HepG2 (cell line): Measurements from ENCODE around the gene FGA. TPM values are rescaled to one million over a fixed set of nuclear protein-coding genes. Genes with fewer than 3 reads are reported as not detected.
A peak's percentile ranks its signal among the peaks of the same experiment; 100 is the strongest.

Source experiments
- ATAC-seq: fragments of 200-7000 bp; cut with Tn5 transposase; 3 replicates; pipeline ENCODE4 v1.9.1; 2020; ENCODE audit warnings: mild to moderate bottlenecking, moderate library complexity
- BruUV-seq: library from RNA; stranded (reverse); fragments of 400-500 nt; replicated peaks from 2 replicates; lab custom pipeline; 2021; lab: Mats Ljungman, UMichigan
- CTCF ChIA-PET: fragments of 300-600 bp; formaldehyde crosslinking; extraction: SDS; loops from one replicate; lab custom pipeline; 2021; ENCODE audit warnings: low total read pairs, inconsistent platforms, low intra/inter-chr PET ratio; lab: Yijun Ruan, JAX
- POLR2A ChIA-PET: fragments of 350-600 bp; sonication (Branson Sonifier 250); formaldehyde crosslinking; loops from one replicate; lab custom pipeline; 2020; ENCODE audit warnings: antibody characterized with exemption, inconsistent platforms; lab: Yijun Ruan, JAX
- DNase-seq: peaks from one replicate; pipeline ENCODE4 v3.0.0-alpha.2; 2015; ENCODE audit warnings: low spot score
- FAIRE-seq: peaks from 3 replicates; lab custom pipeline; 2011; peaks lifted over from hg19 to GRCh38; lab: Jason Lieb, UNC
- H2AFZ ChIP-seq: one replicate; pipeline ENCODE4 v1.6.1; 2011; ENCODE audit warnings: low read length, inconsistent platforms
- H3K27ac ChIP-seq: fragments of 300-600 bp; 3 replicates; pipeline ENCODE4 v1.8.0; 2011; ENCODE audit warnings: mixed run types, mild to moderate bottlenecking, mixed read lengths, low read length, inconsistent platforms; ENCODE audit not compliant: insufficient read depth; ENCODE audit errors: extremely low read length
- H3K27me3 ChIP-seq, 2 experiments: fragments of 200-600 bp in 1 of 2; 2 replicates in 1 of 2; 3 replicates in 1 of 2; pipeline versions ENCODE4 v1.6.0 to v1.8.0; 2011; ENCODE audit warnings: low read length in 2 of 2, mild to moderate bottlenecking in 2 of 2, moderate library complexity in 2 of 2, inconsistent platforms in 1 of 2; ENCODE audit not compliant: insufficient read depth in 2 of 2, control insufficient read depth in 1 of 2
- H3K36me3 ChIP-seq, 2 experiments: fragments of 200-600 bp in 1 of 2; replicated peaks in 1 of 2; 2 replicates in 1 of 2; 3 replicates in 1 of 2; pipeline versions ENCODE4 v1.5.1 to v1.8.0; 2011; ENCODE audit warnings: low read length in 2 of 2, inconsistent platforms in 1 of 2; ENCODE audit not compliant: insufficient read depth in 2 of 2, control insufficient read depth in 1 of 2
- H3K4me1 ChIP-seq: 2 replicates; pipeline ENCODE4 v1.5.1; 2012; ENCODE audit warnings: low read length, inconsistent platforms; ENCODE audit not compliant: insufficient read depth
- H3K4me2 ChIP-seq: 2 replicates; pipeline ENCODE4 v1.6.0; 2011; ENCODE audit warnings: low read depth, low read length, inconsistent platforms
- H3K4me3 ChIP-seq, 3 experiments: fragments of 200-600 bp in 1 of 3; sonication (generic), shearing (Covaris generic) in 1 of 3; replicated peaks in 1 of 3; 2 replicates each; pipeline ENCODE4 v1.5.1; 2011 to 2016; ENCODE audit warnings: low read length in 3 of 3, inconsistent platforms in 2 of 3, low read depth in 2 of 3, mild to moderate bottlenecking in 2 of 3, control low read depth in 1 of 3, mixed read lengths in 1 of 3; ENCODE audit not compliant: insufficient read depth in 1 of 3
- H3K79me2 ChIP-seq: one replicate; pipeline ENCODE4 v1.6.1; 2011; ENCODE audit warnings: low read length, inconsistent platforms; ENCODE audit not compliant: insufficient read depth
- H3K9ac ChIP-seq: 2 replicates; pipeline ENCODE4 v1.6.0; 2011; ENCODE audit warnings: mild to moderate bottlenecking, low read depth, low read length, inconsistent platforms; ENCODE audit not compliant: insufficient read depth
- H3K9me3 ChIP-seq: 2 replicates; pipeline ENCODE4 v1.5.1; 2012; ENCODE audit warnings: mild to moderate bottlenecking, low read length
- H4K20me1 ChIP-seq: 2 replicates; pipeline ENCODE4 v1.6.0; 2011; ENCODE audit warnings: inconsistent platforms, mild to moderate bottlenecking, low read length, moderate library complexity; ENCODE audit not compliant: insufficient read depth
- ELF1 ChIP-seq: sonication (generic); formaldehyde crosslinking; IDR thresholded peaks from 2 replicates; pipeline ENCODE4 v1.4.0; 2020; ENCODE audit warnings: missing genetic modification reagents
- GABPB1 ChIP-seq: IDR thresholded peaks from 2 replicates; pipeline ENCODE4 v1.6.1; 2016; ENCODE audit warnings: mild to moderate bottlenecking, missing genetic modification reagents, moderate library complexity, missing compliant biosample characterization
- KDM2A ChIP-seq: sonication (generic); formaldehyde crosslinking; IDR thresholded peaks from 2 replicates; pipeline ENCODE4 v1.4.0; 2020; ENCODE audit warnings: low read depth, missing genetic modification reagents, borderline replicate concordance
- KDM4B ChIP-seq: sonication (generic); formaldehyde crosslinking; IDR thresholded peaks from 2 replicates; pipeline ENCODE4 v1.4.0; 2020; ENCODE audit warnings: missing genetic modification reagents
- MIER3 ChIP-seq: IDR thresholded peaks from 2 replicates; pipeline ENCODE4 v1.6.1; 2016; ENCODE audit warnings: missing compliant biosample characterization, borderline replicate concordance
- MLLT10 ChIP-seq: sonication (generic); formaldehyde crosslinking; IDR thresholded peaks from 2 replicates; pipeline ENCODE4 v1.4.0; 2020; ENCODE audit warnings: missing genetic modification reagents
- NAIF1 ChIP-seq: sonication (generic); formaldehyde crosslinking; IDR thresholded peaks from 2 replicates; pipeline ENCODE4 v1.5.0; 2020; ENCODE audit warnings: mild to moderate bottlenecking, missing genetic modification reagents, borderline replicate concordance
- NR2F6 ChIP-seq, 2 experiments: IDR thresholded peaks; 2 replicates each; pipeline ENCODE4 v1.6.1; 2016; ENCODE audit warnings: antibody characterized with exemption in 1 of 2, mild to moderate bottlenecking in 1 of 2
- PAF1 ChIP-seq: IDR thresholded peaks from 2 replicates; pipeline ENCODE4 v1.6.1; 2016; ENCODE audit warnings: missing genetic modification reagents, missing compliant biosample characterization
- POLR2AphosphoS5 ChIP-seq: IDR thresholded peaks from 2 replicates; pipeline ENCODE4 v1.6.1; 2012; ENCODE audit warnings: low read depth, low read length
- RORA ChIP-seq: sonication (generic); formaldehyde crosslinking; IDR thresholded peaks from 2 replicates; pipeline ENCODE4 v1.5.0; 2020; ENCODE audit warnings: mild to moderate bottlenecking, missing genetic modification reagents, moderate library complexity
- SP1 ChIP-seq, 2 experiments: fragments of 450-650 bp in 1 of 2; sonication (generic) in 1 of 2; formaldehyde crosslinking in 1 of 2; IDR thresholded peaks; 2 replicates each; pipeline versions ENCODE4 v1.4.0 to v1.6.1; 2016 to 2020; ENCODE audit warnings: missing genetic modification reagents in 1 of 2
- ZMAT3 ChIP-seq: sonication (generic); formaldehyde crosslinking; conservative IDR thresholded peaks from 2 replicates; pipeline ENCODE4 v1.7.0; 2021; ENCODE audit warnings: missing genetic modification reagents
- ZNF589 ChIP-seq: sonication (generic); formaldehyde crosslinking; conservative IDR thresholded peaks from 2 replicates; pipeline ENCODE4 v1.8.0; 2022; ENCODE audit warnings: mild to moderate bottlenecking, moderate library complexity, missing genetic modification reagents
- ZNF747 ChIP-seq: sonication (generic); formaldehyde crosslinking; IDR thresholded peaks from 2 replicates; pipeline ENCODE4 v1.8.1; 2023; ENCODE audit warnings: missing genetic modification reagents, mild to moderate bottlenecking, borderline replicate concordance
- ZNF777 ChIP-seq: sonication (generic); formaldehyde crosslinking; IDR thresholded peaks from 2 replicates; pipeline ENCODE4 v1.4.0; 2020; ENCODE audit warnings: missing genetic modification reagents
- ZSCAN30 ChIP-seq: sonication (generic); formaldehyde crosslinking; IDR thresholded peaks from 2 replicates; pipeline ENCODE4 v1.5.0; 2020; ENCODE audit warnings: mild to moderate bottlenecking, missing genetic modification reagents
- WGBS: methylation state at CpG from one replicate; pipeline ENCODE4 v1.1.6; 2017; ENCODE audit warnings: low lambda C conversion rate; 5-methylcytosine and 5-hydroxymethylcytosine counted together
- in situ Hi-C: cut with HindIII; loops from 2 replicates; pipeline ENCODE4 v1.10.0; 2017; ENCODE audit warnings: low pct_unique_long_range_greater_than_20kb; ENCODE audit not compliant: extremely low pct_ligation_motif_present
- intact Hi-C: fragments of 100-400 bp; cut with micrococcal nuclease; formaldehyde crosslinking; loops from one replicate; pipeline ENCODE4 v1.10.0; 2022; ENCODE audit not compliant: unreplicated experiment
- polyA plus RNA-seq, 8 experiments: library from polyadenylated mRNA; depleted of rRNA in 3 of 8; stranded (reverse) in 7 of 8; unstranded in 1 of 8; fragments of >200 nt; fragmentation: Illumina TruSeq in 4 of 8; extraction: Trizol in 4 of 8; gene quantifications; 2 replicates each; pipeline versions ENCODE4 v1.2.1 to v1.2.3, GENCODE V29; 2011 to 2016; ENCODE audit warnings: low read depth in 4 of 8, missing spikeins in 1 of 8, mixed read lengths in 1 of 8; ENCODE audit not compliant: insufficient read depth in 1 of 8
- total RNA-seq, 5 experiments: library from RNA; depleted of rRNA; stranded (reverse); fragments of >200 nt; fragmentation: Illumina TruSeq; extraction: Trizol; gene quantifications; 2 replicates each; pipeline ENCODE4 v1.2.3, GENCODE V29; 2016; ENCODE audit warnings: low read depth in 1 of 5
- TF ChIP-seq, protein P1 (sequence below): sonication (generic); formaldehyde crosslinking; IDR thresholded peaks from 2 replicates; pipeline ENCODE4 v1.5.1; 2020; ENCODE audit warnings: missing genetic modification reagents, mild to moderate bottlenecking, borderline replicate concordance
- TF ChIP-seq, protein P2 (sequence below): sonication (generic); formaldehyde crosslinking; IDR thresholded peaks from 2 replicates; pipeline ENCODE4 v1.5.0; 2020; ENCODE audit warnings: missing genetic modification reagents
- TF ChIP-seq, protein P3 (sequence below): sonication (generic); formaldehyde crosslinking; IDR thresholded peaks from 2 replicates; pipeline ENCODE4 v1.5.0; 2020; ENCODE audit warnings: mild to moderate bottlenecking, missing genetic modification reagents

The FGA gene
- total and polyA plus RNA-seq, 2 of the 13 experiments (the other 11 are each of a cell fraction or from before 2014, with no cell fraction given), result 640 to 1,523 TPM

DNA sequence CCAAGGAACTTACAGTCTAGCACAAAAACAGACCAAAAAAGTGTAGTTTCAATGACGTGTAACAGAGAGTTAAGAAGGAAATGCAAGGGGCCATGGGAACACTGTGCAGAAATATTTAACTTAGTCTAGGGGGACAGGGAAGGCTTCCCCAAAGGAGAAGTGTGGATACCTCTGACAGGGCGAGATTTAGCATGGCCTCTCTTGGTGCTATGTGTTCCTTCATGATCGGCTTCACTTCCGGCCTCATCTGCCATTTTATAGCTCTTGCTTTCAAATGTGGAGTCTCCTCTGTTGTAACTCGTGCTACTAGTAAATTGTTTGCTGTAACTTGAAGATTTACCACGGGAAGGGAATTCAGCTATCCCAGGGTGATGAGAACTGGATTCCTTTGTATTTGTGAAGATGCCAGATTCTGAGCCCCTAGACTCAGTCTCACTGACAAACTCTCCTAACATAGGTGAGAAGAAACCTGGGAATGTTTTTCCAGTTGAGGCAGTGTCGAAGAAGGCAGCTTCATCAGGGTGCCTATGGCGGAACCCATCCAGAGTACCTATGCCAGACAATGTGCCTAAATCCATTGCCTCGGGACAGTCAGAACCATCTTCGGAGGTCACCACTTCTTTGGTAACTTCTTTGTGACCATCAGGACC lies 5.0 kb downstream of the FGA start:
- in situ Hi-C loops, result no loop called here
- Histone ChIP-seq H3K27me3 (no peaks in the 10 kb centered on the region), H4K20me1 (no peaks in the 10 kb centered on the region), H3K4me1 (peaks cover 64% of the 10 kb centered on the region), H3K9ac (no peak overlapping the region), H3K4me2 (peak overlapping the region; percentile 90), H3K9me3 (no peaks in the 10 kb centered on the region), H3K79me2 (peaks cover 25% of the 10 kb centered on the region), H3K27ac (peak overlapping the region; percentile 33), H3K4me3 (no peak overlapping the region; a peak in 1 of 6 replicates), H2AFZ (no peak overlapping the region), H3K36me3 (peaks cover 3 to 26% of the 10 kb centered on the region in 2 experiments)
- no TSS peak for BruUV-seq
- POLR2A ChIA-PET, result interaction anchor here (1.4 to 16.0 kb wide), 10 partner anchors 8 to 33 kb away, joined by 4 to 468 read pairs (median 14); partner anchors contain the start of gene FGG
- CTCF ChIA-PET, result no interaction called here
- FAIRE-seq, result no peak
- ATAC-seq, result no peak
- WGBS, result 95% methylated on average over 10 of the region's 10 CpGs
- intact Hi-C loops, result no loop called here
- no peak for DNase-seq
- TF ChIP-seq RORA (CRISPR knock-in tag), result no peak
- TF ChIP-seq, protein P1, sequence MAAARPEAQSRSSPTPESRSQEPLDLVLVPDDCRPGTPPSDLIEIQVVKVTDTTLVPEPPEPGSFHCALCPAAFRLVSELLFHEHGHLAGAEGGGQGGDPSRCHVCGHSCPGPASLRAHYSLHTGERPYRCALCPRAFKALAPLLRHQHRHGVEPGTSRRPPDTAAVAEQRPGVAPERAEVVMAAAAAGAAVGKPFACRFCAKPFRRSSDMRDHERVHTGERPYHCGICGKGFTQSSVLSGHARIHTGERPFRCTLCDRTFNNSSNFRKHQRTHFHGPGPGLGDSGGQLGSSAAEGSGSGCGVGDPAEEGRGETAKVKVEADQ (CRISPR knock-in tag), result no peak
- no peak for TF ChIP-seq NR2F6 (IDR thresholded peaks at IDR 0.05)
- no peak for TF ChIP-seq NR2F6 (CRISPR knock-in tag; IDR thresholded peaks at IDR 0.05)
- TF ChIP-seq GABPB1 (CRISPR knock-in tag), result no peak
- TF ChIP-seq PAF1 (CRISPR knock-in tag), result peak; percentile 66; the same call in 1 of the 2 replicates
- no peak for TF ChIP-seq ZNF777
- TF ChIP-seq, protein P2, sequence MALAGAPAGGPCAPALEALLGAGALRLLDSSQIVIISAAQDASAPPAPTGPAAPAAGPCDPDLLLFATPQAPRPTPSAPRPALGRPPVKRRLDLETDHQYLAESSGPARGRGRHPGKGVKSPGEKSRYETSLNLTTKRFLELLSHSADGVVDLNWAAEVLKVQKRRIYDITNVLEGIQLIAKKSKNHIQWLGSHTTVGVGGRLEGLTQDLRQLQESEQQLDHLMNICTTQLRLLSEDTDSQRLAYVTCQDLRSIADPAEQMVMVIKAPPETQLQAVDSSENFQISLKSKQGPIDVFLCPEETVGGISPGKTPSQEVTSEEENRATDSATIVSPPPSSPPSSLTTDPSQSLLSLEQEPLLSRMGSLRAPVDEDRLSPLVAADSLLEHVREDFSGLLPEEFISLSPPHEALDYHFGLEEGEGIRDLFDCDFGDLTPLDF (CRISPR knock-in tag), result no peak
- TF ChIP-seq ZNF589 (CRISPR knock-in tag), result peak; percentile 55; the same call in 1 of the 2 replicates
- TF ChIP-seq ZSCAN30 (CRISPR knock-in tag), result no peak
- no peak for TF ChIP-seq ELF1 (CRISPR knock-in tag)
- TF ChIP-seq MIER3 (CRISPR knock-in tag), result no peak
- TF ChIP-seq KDM2A, result no peak
- TF ChIP-seq ZMAT3, result no peak
- TF ChIP-seq NAIF1, result no peak
- no peak for TF ChIP-seq ZNF747
- no peak for TF ChIP-seq MLLT10 (CRISPR knock-in tag)
- TF ChIP-seq POLR2AphosphoS5, result 0 out of 2 replicates have a peak, but pooled peaks have one; percentile 4
- TF ChIP-seq SP1 (IDR thresholded peaks at IDR 0.05), result no peak
- TF ChIP-seq SP1 (CRISPR knock-in tag; IDR thresholded peaks at IDR 0.05), result no peak
- TF ChIP-seq KDM4B, result no peak
- TF ChIP-seq, protein P3, sequence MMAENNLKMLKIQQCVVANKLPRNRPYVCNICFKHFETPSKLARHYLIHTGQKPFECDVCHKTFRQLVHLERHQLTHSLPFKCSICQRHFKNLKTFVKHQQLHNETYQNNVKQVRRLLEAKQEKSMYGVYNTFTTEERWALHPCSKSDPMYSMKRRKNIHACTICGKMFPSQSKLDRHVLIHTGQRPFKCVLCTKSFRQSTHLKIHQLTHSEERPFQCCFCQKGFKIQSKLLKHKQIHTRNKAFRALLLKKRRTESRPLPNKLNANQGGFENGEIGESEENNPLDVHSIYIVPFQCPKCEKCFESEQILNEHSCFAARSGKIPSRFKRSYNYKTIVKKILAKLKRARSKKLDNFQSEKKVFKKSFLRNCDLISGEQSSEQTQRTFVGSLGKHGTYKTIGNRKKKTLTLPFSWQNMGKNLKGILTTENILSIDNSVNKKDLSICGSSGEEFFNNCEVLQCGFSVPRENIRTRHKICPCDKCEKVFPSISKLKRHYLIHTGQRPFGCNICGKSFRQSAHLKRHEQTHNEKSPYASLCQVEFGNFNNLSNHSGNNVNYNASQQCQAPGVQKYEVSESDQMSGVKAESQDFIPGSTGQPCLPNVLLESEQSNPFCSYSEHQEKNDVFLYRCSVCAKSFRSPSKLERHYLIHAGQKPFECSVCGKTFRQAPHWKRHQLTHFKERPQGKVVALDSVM, result no peak
